ENCODE data around the gene MAP7.

MAP7 gene

GRCh38 chr6:136550045-136550329, 235 bp downstream of the MAP7 start:
- no peak for TF ChIP-seq CTCF (IDR thresholded peaks at IDR 0.05; ENCODE audit: extremely low read depth, insufficient read depth, missing control alignments)
- in situ Hi-C loops (cut with MboI; ENCODE audit: low pct_unique_long_range_greater_than_20kb, low sequenced_read_pairs, unreplicated experiment), result no loop called here
- peak; percentile 80 for DNase-seq (ENCODE audit: low spot score)

GRCh38 chr6:136549300-136550044, 750 bp downstream of the MAP7 start:
- in situ Hi-C loops (cut with MboI; ENCODE audit: low pct_unique_long_range_greater_than_20kb, low sequenced_read_pairs, unreplicated experiment), result no loop called here
- no peak for TF ChIP-seq CTCF (IDR thresholded peaks at IDR 0.05; ENCODE audit: extremely low read depth, insufficient read depth, missing control alignments)
- no peak for DNase-seq (ENCODE audit: low spot score)

- TF ChIP-seq CTCF (IDR thresholded peaks at IDR 0.05; ENCODE audit: extremely low read depth, insufficient read depth, missing control alignments), result no peak
- in situ Hi-C loops (cut with MboI; ENCODE audit: low pct_unique_long_range_greater_than_20kb, low sequenced_read_pairs, unreplicated experiment), result no loop called here
- peak; percentile 19 for DNase-seq (ENCODE audit: low spot score)
These were observed 1.5 kb downstream of the MAP7 start for GRCh38 chr6:136548582-136549299.

GRCh38 chr6:136547871-136548270, 2.4 kb downstream of the MAP7 start:
- in situ Hi-C loops (cut with MboI; ENCODE audit: low pct_unique_long_range_greater_than_20kb, low sequenced_read_pairs, unreplicated experiment), result no loop called here
- TF ChIP-seq CTCF (IDR thresholded peaks at IDR 0.05; ENCODE audit: extremely low read depth, insufficient read depth, missing control alignments), result no peak
- DNase-seq (ENCODE audit: low spot score), result no peak

GRCh38 chr6:136547336-136547735, 2.9 kb downstream of the MAP7 start:
- peak; percentile 26 for TF ChIP-seq CTCF (IDR thresholded peaks at IDR 0.05; ENCODE audit: extremely low read depth, insufficient read depth, missing control alignments)
- in situ Hi-C loops (cut with MboI; ENCODE audit: low pct_unique_long_range_greater_than_20kb, low sequenced_read_pairs, unreplicated experiment), result no loop called here
- peak; percentile 42 for DNase-seq (ENCODE audit: low spot score)

GRCh38 chr6:136546331-136546730, 3.9 kb downstream of the MAP7 start:
- in situ Hi-C loops (cut with MboI; ENCODE audit: low pct_unique_long_range_greater_than_20kb, low sequenced_read_pairs, unreplicated experiment), result no loop called here
- TF ChIP-seq CTCF (IDR thresholded peaks at IDR 0.05; ENCODE audit: extremely low read depth, insufficient read depth, missing control alignments), result no peak
- DNase-seq (ENCODE audit: low spot score), result no peak

All from GM13977 (cell line).